ENCODE results near the gene DUOX2.
"Not testable (repeated sequence)": the region's sequence is repeated elsewhere in the genome, so short reads cannot be mapped to it uniquely, and the experiment has no call there.

Gene DUOX2

DNA sequence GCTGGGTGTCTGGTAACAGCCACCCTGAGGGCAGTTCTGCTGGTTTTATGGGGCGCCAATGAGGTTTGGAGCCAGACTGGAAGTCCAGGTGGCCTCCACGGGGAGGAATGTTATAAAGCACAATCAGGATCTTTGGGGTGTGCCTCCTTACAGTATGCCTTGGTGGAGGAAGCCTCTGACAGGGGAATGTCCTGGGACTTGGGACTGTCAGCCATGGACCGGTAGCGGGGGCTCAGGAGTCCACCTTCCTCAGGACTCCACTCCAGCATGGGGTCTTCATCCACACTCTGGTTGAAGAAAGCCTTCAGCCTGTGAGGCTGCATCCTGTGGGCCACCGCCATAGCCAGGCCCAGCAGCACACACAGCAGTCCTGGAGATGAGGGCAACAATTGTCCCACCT is 5.0 kb upstream of the DUOX2 start:
- DNase-seq, result no peak

GRCh38 chr15:45118131-45118588 is 4.2 kb upstream of the DUOX2 start:
- peak; percentile 87 for DNase-seq

- DNase-seq, result no peak
Observed at GRCh38 chr15:45117308-45118130, 3.5 kb upstream of the DUOX2 start.

DNA sequence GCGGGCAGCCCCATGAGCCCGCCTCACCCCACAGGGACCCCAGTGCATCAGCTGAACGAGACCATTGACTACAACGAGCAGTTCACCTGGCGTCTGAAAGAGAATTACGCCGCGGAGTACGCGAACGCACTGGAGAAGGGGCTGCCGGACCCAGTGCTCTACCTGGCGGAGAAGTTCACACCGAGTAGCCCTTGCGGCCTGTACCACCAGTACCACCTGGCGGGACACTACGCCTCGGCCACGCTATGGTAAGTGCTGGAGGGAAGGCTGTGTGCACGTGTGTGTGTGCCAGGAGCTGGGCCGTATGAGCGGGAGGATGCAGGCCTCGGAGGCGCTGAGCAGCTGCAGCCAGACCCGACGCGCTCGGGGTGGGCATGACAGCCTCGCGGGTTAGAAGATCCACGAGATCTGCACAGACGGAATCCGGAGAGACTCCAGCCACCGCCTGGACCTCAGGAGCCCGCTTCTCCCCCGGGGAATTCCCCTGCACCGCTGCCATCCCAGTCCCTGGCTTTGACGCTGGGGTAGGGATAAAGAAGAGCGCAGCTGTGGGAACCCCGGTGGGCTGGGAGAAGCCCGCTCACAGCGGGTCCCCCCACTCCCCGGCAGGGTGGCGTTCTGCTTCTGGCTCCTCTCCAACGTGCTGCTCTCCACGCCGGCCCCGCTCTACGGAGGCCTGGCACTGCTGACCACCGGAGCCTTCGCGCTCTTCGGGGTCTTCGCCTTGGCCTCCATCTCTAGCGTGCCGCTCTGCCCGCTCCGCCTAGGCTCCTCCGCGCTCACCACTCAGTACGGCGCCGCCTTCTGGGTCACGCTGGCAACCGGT is 2.7 kb upstream of the DUOX2 start:
- no peak for DNase-seq

GRCh38 chr15:45116006-45116481 is 2.1 kb upstream of the DUOX2 start:
- no peak for DNase-seq

DNA sequence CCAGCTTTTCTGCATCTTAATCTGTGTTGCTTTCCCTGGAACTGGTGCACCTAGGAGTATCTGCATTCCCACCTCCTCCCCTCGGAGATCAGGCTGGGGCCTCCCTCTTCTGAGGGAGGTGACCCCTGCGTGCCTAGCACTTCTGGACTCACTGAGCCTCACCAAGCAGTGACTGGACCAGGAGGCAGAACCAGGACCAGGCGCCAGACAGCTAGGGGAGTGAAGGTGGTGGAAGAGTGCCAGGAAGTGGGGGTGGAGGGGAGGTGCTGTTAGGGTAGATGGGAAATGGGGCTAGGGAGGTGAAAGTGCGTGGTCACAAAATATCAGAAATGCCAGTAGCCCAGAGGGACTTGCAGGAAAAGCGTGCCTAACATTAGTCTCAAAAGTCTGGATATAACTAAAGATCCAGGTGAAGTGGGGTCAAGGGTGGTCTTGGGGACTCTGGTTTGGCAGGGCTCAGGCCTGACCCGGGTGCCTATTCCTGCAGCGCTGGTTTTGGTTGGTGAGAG is 1.4 kb upstream of the DUOX2 start:
- no peak for DNase-seq

- no peak for DNase-seq
Observed at GRCh38 chr15:45114751-45115085, 746 bp upstream of the DUOX2 start.

- no peak for DNase-seq
Observed at GRCh38 chr15:45113380-45113990, 487 bp downstream of the DUOX2 start.

GRCh38 chr15:45112591-45113379 is 1.2 kb downstream of the DUOX2 start:
- no peak for DNase-seq

DNA sequence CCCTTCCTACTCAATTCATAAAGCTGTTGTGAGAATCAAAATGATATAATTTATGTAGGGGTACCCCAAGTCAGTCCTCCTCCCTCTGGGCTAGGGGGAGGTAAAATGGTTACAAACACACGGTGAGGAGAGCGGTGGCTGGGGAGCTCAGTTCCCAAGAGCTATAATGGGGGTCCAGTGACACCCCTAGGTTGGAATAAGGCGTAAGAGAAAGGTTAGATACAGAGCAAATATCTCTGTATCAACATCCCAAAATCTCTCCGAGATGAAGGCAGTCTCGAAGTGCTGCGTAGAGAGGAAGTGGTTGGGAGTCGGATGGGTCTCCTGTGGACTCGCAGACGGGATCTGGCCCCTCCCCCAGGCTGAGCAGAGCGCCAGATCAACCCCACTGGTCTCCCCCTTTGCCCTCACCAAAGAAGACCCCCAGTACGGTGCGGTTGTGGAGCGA is 1.8 kb downstream of the DUOX2 start:
- no peak for DNase-seq

DNA sequence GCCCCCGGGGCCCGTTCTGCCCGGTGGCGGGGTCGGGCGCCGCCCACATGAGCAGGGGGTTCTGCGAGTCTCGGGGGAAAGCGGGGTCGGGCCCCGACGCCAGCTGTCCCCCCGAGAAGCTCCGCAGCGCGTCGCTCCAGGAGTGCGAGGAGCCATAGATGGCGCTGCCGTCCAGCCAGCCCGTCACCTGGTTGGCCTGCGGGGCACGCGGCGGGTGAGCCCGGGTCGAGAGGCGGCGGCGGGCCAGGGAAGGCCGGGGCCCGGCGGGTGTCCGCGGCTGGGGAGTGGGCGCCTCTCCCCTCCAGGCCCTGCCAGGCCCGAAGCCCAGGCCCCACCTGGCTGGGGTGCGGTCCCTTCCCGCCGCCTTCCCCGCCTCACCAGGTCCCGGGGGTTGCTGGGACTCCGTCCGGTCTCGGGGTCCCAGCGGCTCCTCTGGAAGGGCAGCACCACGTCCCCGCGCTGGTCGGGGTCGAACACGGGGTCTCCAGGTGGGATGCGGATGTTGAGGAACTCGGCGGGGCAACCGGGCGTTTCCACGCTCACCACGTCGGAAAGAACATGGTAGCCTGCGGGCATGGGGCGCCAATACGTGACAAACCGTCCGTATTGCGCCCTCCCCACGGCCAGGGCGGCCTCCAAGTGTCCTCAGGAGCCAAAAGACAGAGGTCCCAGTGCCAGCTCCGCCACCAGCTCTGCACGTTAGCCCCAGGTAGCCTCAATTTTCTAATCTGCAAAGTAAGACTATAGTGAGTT is 2.4 kb downstream of the DUOX2 start:
- no peak for DNase-seq

GRCh38 chr15:45110256-45110820 is 3.6 kb downstream of the DUOX2 start:
- no peak for DNase-seq

GRCh38 chr15:45107941-45108630 is 5.9 kb downstream of the DUOX2 start:
- DNase-seq, result no peak

DNA sequence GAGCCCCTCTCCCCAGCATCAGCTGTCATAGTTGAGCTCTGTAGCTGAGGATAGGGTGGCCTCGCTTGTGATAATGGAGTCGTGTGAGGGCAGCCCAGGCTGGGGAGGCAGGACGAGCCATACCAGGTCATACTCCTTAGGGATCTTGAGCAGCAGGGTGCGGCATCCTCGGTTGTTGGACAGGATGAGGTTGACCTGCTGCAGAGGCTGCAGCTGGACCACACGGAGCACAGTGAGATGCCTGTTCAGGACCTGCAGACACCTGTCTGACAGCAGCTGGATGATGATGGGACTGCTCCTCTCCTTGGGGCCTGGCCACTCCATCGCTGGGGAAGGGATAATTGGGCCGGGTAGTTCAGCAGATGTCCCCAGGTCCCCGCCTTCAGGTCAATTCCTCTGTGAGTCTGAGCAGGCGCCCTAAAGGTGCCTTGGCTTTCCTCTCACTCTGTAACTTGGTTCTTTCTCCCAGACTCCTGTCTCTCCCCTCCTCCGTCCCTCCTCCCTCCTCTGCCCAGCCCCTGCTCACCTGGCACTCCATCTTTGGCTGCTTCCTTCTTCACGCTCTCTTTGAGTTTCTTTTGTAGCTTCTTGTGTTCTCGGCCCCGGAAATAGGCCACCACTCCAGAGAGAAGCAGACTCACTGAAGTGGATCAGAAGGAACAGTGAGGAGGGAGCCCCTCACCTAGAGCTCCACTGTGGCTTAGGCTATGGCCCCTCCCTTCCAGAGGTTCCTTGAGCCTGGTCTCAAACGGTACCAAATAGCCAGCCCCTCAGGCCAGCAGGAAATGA is 7.8 kb downstream of the DUOX2 start:
- DNase-seq, result no peak

DNA sequence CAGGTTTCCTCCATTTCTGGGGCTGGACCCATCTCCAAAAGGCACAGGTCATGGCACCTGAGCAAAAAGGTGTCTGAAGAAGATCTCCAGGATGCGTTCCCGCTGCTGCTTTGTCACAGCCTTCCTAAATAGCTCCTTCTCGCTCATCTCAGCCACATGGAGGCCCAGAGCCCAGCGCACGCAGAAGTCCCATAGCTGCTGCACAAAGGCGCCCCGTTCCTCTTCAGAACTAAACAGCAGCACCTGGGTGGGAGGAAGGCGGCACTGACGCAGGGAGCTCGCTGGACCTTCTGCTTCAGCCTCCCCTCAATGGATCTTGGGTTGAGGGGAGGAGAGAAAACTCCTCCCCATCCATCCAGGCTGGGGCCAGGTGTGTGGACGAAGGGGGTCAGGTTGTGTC is 8.4 kb downstream of the DUOX2 start:
- DNase-seq, result no peak

- DNase-seq, result not testable (repeated sequence)
Observed at GRCh38 chr15:45104170-45104569, 9.8 kb downstream of the DUOX2 start.

- DNase-seq, result no peak
Observed at GRCh38 chr15:45102226-45102625, 11.7 kb downstream of the DUOX2 start.

DNA sequence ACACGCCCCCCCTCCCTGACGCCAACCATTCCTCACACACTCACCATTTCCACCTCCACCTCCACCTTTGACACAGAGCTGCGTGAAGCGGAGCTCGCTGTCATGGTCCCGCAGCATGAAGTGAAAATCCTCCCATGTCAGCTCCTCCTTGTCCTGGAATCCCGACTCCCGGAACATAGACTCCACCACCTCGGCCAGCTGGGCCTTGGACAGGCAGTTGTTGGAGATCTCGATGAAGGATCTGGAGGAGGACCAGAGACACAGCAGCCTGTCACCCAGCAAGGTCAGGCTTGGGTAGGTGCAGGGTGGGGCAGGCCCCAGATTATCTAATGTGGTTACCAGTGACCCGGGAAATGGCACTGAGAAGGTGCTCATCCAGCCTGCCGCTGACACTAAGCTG is 12.2 kb downstream of the DUOX2 start:
- DNase-seq, result no peak

GRCh38 chr15:45100884-45101625 is 12.9 kb downstream of the DUOX2 start:
- DNase-seq, result no peak
